ENCODE data around the gene ATP1A3.
"Not testable (repeated sequence)": the region's sequence is repeated elsewhere in the genome, so short reads cannot be mapped to it uniquely, and the experiment has no call there.

The ATP1A3 gene

DNA sequence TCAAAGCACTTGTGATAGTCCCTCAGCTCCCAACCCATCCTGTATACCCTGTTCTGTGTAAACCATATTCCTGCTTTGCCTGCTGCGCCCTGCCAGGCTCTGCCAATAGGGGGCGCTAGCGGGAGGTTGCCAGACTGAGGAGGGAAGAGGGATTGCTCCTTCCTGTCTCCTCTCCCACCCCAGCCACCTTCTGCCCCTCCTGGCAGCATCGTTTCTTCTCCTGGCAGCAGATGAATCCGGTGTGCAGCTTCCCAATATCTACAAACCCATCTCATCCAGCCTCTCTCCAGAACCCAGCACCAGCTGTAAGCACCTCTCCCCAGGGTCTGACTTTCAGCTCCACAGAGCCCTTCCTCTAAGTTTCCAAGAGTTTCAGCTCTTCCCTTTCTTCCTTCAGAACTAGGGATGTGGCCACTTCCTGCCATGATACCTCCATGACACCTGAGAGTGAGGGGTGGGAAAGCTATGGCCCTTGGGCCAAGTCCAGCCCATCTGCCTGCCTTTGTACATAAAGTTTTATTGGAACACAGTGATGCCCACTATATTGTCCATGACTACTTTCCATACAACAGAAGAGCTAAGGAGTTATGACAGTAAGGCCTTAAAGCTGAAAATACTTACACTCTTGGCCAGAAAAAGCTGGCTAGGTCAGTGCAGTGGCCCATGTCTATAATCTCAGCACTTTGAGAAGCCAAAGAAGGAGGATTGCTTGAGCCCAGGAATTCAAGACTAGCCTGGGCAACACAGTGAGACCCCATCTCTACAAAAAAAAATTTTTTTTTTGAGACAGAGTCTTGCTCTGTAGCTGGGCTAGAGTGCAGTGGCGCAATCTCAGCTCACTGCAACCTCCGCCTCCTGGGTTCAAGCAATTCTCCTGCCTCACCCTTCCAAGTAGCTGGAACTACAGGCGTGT, 34.5 kb upstream of the ATP1A3 start:
- Histone ChIP-seq H3K27ac (ENCODE audit: low read depth, low read length) (no peak overlapping the region), H3K9ac (ENCODE audit: low read length) (peak overlapping the region; percentile 71)

GRCh38 chr19:42024622-42025111, 30.6 kb upstream of the ATP1A3 start:
- H3K4me3 ChIP-seq (ENCODE audit: low read depth, low read length) = no peak overlapping the region
- peaks cover 4% of the 10 kb centered on the region; the same call in 1 of the 2 replicates for H3K4me1 ChIP-seq (ENCODE audit: control insufficient read depth, insufficient read depth, low read length)
- H3K27me3 ChIP-seq (ENCODE audit: control insufficient read depth, insufficient read depth, low read length) = no peaks in the 10 kb centered on the region
- H3K9ac ChIP-seq (ENCODE audit: low read length) = no peak overlapping the region
- peak overlapping the region; percentile 31; the same call in 1 of the 2 replicates for H3K27ac ChIP-seq (ENCODE audit: low read depth, low read length)
- no peaks in the 10 kb centered on the region for H3K9me3 ChIP-seq (ENCODE audit: control insufficient read depth, insufficient read depth, low read depth, low read length)
- peaks cover 6% of the 10 kb centered on the region; the same call in 1 of the 2 replicates for H3K36me3 ChIP-seq (ENCODE audit: control insufficient read depth, insufficient read depth, low read length)

More for the DNA sequence above, 34.5 kb upstream of the ATP1A3 start:
- H3K9me3 ChIP-seq (ENCODE audit: control insufficient read depth, insufficient read depth, low read depth, low read length) = no peaks in the 10 kb centered on the region
- H3K27me3 ChIP-seq (ENCODE audit: control insufficient read depth, insufficient read depth, low read length) = no peaks in the 10 kb centered on the region
- H3K4me3 ChIP-seq (ENCODE audit: low read depth, low read length) = peak overlapping the region; percentile 65
- peaks cover 13% of the 10 kb centered on the region; the same call in 1 of the 2 replicates for H3K36me3 ChIP-seq (ENCODE audit: control insufficient read depth, insufficient read depth, low read length)
- H3K4me1 ChIP-seq (ENCODE audit: control insufficient read depth, insufficient read depth, low read length) = peaks cover 20% of the 10 kb centered on the region

DNA sequence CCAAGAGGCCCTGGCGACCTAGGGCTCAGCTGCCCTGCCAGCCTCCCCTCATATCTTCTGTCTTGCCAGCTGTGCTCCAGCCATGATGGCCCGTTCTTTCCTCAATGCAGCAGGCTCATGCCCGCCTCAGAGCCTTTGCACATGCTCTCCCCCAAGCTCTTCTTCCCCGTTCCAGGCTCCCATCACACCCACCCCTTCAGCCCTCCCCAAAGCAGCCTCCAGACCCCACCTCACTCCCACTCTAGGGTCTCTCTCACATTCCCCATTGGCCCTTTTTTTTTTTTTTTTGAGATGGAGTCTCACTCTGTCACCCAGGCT, 29.9 kb upstream of the ATP1A3 start:
- Histone ChIP-seq H3K4me1 (ENCODE audit: control insufficient read depth, insufficient read depth, low read length) (peaks cover 4% of the 10 kb centered on the region; the same call in 1 of the 2 replicates), H3K4me3 (ENCODE audit: low read depth, low read length) (no peak overlapping the region), H3K27ac (ENCODE audit: low read depth, low read length) (no peak overlapping the region), H3K27me3 (ENCODE audit: control insufficient read depth, insufficient read depth, low read length) (no peaks in the 10 kb centered on the region), H3K36me3 (ENCODE audit: control insufficient read depth, insufficient read depth, low read length) (peaks cover 10% of the 10 kb centered on the region; the same call in 1 of the 2 replicates), H3K9me3 (ENCODE audit: control insufficient read depth, insufficient read depth, low read depth, low read length) (no peaks in the 10 kb centered on the region), H3K9ac (ENCODE audit: low read length) (no peak overlapping the region)

DNA sequence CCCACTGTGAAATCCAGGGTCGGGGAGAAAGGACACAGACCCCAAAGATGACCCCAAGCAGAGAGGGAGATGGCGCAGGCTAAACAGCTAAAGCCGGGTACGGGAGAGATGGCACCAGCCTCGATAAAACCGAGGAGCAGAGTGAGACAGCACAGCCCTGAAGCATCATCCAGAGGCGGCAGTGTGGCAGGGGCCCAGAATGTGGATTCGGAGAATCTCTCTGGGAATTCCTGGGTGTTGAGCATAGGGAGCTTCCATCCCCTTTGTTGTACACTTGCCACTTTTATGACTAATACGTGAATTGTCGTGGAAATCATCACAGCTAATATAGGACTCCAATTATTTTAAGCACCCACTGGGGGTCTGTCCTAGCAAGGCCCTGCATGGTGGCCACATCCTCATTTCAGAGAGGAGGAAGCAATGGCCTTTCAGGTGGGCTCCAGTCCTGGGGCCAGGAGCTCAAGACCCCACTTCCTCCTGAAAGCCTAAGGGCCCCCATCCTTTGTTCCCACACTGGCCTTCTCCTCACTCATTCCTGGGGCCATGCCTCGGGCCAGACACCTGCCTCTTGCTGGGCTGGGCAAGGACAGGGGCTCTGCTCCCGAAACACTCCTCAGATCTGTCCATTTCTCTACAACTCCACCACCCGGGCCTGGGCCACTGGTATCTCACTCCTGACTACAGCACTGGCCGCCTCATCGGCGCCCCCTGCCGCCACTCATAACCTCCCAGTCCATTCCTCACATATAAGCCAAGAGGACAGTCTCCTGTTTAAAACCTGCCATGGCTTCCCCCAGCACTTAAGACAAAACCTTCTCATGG, 29.3 kb upstream of the ATP1A3 start:
- no peak overlapping the region for H3K27ac ChIP-seq (ENCODE audit: low read depth, low read length)
- peaks cover under 1% of the 10 kb centered on the region; the same call in 1 of the 2 replicates for H3K4me1 ChIP-seq (ENCODE audit: control insufficient read depth, insufficient read depth, low read length)
- no peaks in the 10 kb centered on the region for H3K9me3 ChIP-seq (ENCODE audit: control insufficient read depth, insufficient read depth, low read depth, low read length)
- H3K9ac ChIP-seq (ENCODE audit: low read length) = no peak overlapping the region
- H3K4me3 ChIP-seq (ENCODE audit: low read depth, low read length) = no peak overlapping the region
- peaks cover 13% of the 10 kb centered on the region; the same call in 1 of the 2 replicates for H3K36me3 ChIP-seq (ENCODE audit: control insufficient read depth, insufficient read depth, low read length)
- H3K27me3 ChIP-seq (ENCODE audit: control insufficient read depth, insufficient read depth, low read length) = no peaks in the 10 kb centered on the region

- peaks cover 13% of the 10 kb centered on the region; the same call in 1 of the 2 replicates for H3K36me3 ChIP-seq (ENCODE audit: control insufficient read depth, insufficient read depth, low read length)
- H3K27me3 ChIP-seq (ENCODE audit: control insufficient read depth, insufficient read depth, low read length) = no peaks in the 10 kb centered on the region
- H3K4me1 ChIP-seq (ENCODE audit: control insufficient read depth, insufficient read depth, low read length) = no peaks in the 10 kb centered on the region
- H3K27ac ChIP-seq (ENCODE audit: low read depth, low read length) = no peak overlapping the region
- H3K9ac ChIP-seq (ENCODE audit: low read length) = no peak overlapping the region
- H3K9me3 ChIP-seq (ENCODE audit: control insufficient read depth, insufficient read depth, low read depth, low read length) = no peaks in the 10 kb centered on the region
- H3K4me3 ChIP-seq (ENCODE audit: low read depth, low read length) = no peak overlapping the region
Observed at GRCh38 chr19:42022616-42023015, 28.6 kb upstream of the ATP1A3 start.

DNA sequence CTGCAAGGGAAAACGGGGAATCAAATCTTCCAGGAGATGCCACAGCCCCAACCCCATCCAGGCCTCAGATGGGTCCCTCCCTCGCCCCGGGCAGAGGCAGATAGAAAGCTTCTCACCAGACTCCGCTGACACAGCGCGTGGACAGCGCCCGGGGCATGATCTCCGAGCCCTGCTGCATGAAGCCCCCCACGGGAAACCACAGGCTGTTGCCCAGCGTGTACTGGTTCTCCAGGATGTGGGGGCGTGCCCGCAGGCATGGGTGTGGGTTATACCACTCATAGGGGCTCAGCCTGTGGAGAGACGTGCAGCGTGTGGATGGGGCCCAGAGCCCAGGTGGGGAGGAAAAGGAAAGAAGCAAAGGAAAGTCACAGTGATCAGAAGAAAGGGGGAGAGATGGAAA, 27.2 kb upstream of the ATP1A3 start:
- Histone ChIP-seq H3K36me3 (ENCODE audit: control insufficient read depth, insufficient read depth, low read length) (peaks cover 10% of the 10 kb centered on the region; the same call in 1 of the 2 replicates), H3K4me1 (ENCODE audit: control insufficient read depth, insufficient read depth, low read length) (no peaks in the 10 kb centered on the region), H3K9ac (ENCODE audit: low read length) (no peak overlapping the region), H3K27me3 (ENCODE audit: control insufficient read depth, insufficient read depth, low read length) (no peaks in the 10 kb centered on the region), H3K27ac (ENCODE audit: low read depth, low read length) (no peak overlapping the region), H3K9me3 (ENCODE audit: control insufficient read depth, insufficient read depth, low read depth, low read length) (no peaks in the 10 kb centered on the region), H3K4me3 (ENCODE audit: low read depth, low read length) (no peak overlapping the region)

GRCh38 chr19:42018503-42019193, 24.6 kb upstream of the ATP1A3 start:
- H3K4me3 ChIP-seq (ENCODE audit: low read depth, low read length) = no peak overlapping the region
- no peaks in the 10 kb centered on the region for H3K27me3 ChIP-seq (ENCODE audit: control insufficient read depth, insufficient read depth, low read length)
- peaks cover 10% of the 10 kb centered on the region; the same call in 1 of the 2 replicates for H3K36me3 ChIP-seq (ENCODE audit: control insufficient read depth, insufficient read depth, low read length)
- H3K9me3 ChIP-seq (ENCODE audit: control insufficient read depth, insufficient read depth, low read depth, low read length) = no peaks in the 10 kb centered on the region
- H3K4me1 ChIP-seq (ENCODE audit: control insufficient read depth, insufficient read depth, low read length) = no peaks in the 10 kb centered on the region
- no peak overlapping the region for H3K27ac ChIP-seq (ENCODE audit: low read depth, low read length)
- H3K9ac ChIP-seq (ENCODE audit: low read length) = no peak overlapping the region

DNA sequence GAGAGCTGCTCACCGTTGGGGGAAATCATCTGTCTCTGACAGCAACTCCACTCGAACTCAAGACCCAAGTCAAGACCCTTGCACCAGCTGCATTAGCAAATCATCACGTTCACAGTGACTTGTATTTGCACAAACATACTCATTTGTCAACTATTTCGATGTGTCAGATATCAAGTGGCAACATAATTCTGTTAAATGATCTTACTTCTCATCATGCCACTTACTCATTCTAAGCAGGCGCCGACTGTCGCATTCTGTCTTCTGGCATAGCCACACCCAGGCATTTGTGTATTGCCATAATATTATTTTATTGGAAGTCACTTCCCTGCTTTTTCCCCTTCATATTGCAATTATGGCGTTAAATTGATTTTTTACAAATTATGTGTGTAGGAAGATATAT, 23.0 kb upstream of the ATP1A3 start:
- no peaks in the 10 kb centered on the region for H3K27me3 ChIP-seq (ENCODE audit: control insufficient read depth, insufficient read depth, low read length)
- H3K36me3 ChIP-seq (ENCODE audit: control insufficient read depth, insufficient read depth, low read length) = peaks cover 10% of the 10 kb centered on the region; the same call in 1 of the 2 replicates
- H3K4me1 ChIP-seq (ENCODE audit: control insufficient read depth, insufficient read depth, low read length) = no peaks in the 10 kb centered on the region
- no peaks in the 10 kb centered on the region for H3K9me3 ChIP-seq (ENCODE audit: control insufficient read depth, insufficient read depth, low read depth, low read length)
- H3K27ac ChIP-seq (ENCODE audit: low read depth, low read length) = no peak overlapping the region
- H3K9ac ChIP-seq (ENCODE audit: low read length) = peak overlapping the region; percentile 10
- no peak overlapping the region for H3K4me3 ChIP-seq (ENCODE audit: low read depth, low read length)

- not testable (repeated sequence) for H3K27me3 ChIP-seq (ENCODE audit: control insufficient read depth, insufficient read depth, low read length); H3K4me3 ChIP-seq (ENCODE audit: low read depth, low read length); H3K9me3 ChIP-seq (ENCODE audit: control insufficient read depth, insufficient read depth, low read depth, low read length); H3K4me1 ChIP-seq (ENCODE audit: control insufficient read depth, insufficient read depth, low read length); H3K27ac ChIP-seq (ENCODE audit: low read depth, low read length); H3K36me3 ChIP-seq (ENCODE audit: control insufficient read depth, insufficient read depth, low read length); H3K9ac ChIP-seq (ENCODE audit: low read length)
Observed at GRCh38 chr19:42012747-42013146, 18.7 kb upstream of the ATP1A3 start.

DNA sequence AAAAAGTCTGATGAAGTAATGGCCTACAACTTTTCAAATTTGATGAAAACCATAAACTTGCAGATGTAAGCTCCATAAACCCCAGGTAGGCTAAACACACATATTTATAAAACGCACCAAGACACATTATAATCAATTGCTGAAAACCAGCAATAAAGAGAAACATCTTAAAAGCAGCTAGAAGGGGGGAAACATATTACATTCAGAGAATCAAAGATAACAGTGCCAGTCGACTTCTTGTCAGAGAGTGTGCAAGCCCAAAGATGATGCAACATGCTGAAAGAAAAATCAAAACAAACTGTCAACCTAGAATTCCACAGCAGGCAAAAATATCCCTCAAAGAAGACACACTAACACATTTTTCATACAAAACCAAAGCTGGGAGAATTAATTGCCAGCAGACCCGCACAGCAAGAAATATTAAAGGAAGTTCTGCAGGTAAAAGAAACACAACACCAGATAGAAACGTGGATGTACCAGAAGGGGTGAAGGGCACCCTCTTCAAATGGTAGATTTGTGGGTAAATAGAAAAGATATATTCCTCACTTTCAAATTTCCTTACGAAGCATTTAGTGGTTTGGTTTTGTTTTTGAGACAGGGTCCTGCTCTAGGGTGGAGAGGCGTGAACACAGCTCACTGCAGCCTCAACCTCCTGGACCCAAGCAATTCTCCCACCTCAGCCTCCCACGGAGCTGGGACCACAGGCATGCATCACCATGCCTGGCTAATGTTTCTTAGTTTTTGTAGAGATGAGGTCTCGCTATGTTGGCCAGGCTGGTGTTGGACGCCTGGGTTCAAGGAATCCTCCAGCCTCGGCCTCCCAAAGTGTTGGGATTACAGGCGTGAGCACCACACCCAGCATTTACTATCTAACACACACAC, 16.5 kb upstream of the ATP1A3 start:
- Histone ChIP-seq H3K27me3 (ENCODE audit: control insufficient read depth, insufficient read depth, low read length) (no peaks in the 10 kb centered on the region), H3K4me1 (ENCODE audit: control insufficient read depth, insufficient read depth, low read length) (no peaks in the 10 kb centered on the region), H3K27ac (ENCODE audit: low read depth, low read length) (no peak overlapping the region), H3K36me3 (ENCODE audit: control insufficient read depth, insufficient read depth, low read length) (peaks cover 3% of the 10 kb centered on the region), H3K9me3 (ENCODE audit: control insufficient read depth, insufficient read depth, low read depth, low read length) (no peaks in the 10 kb centered on the region), H3K4me3 (ENCODE audit: low read depth, low read length) (no peak overlapping the region), H3K9ac (ENCODE audit: low read length) (no peak overlapping the region)
